ENCODE results near the gene RPS23.

DNA sequence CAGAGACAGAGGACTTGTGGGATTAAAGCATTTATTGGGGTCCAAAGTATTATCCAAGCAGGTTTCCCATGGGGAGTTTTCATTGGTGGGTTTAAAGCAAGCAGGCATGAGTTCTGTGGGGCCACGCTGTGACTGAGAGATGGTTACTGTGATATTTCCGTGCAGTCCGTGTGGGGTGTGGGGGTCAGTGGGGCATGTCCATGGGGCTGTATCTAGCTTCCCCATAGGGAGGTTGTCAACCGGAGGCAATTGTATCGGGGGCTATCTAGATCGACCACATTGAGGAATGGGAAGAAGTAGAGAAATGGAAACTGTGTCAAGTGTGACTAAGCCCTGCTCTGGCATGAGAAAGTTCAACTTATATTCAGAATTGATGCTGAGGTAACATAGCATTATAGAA, 7.1 kb upstream of the RPS23 start:
- TF ChIP-seq CTCF (conservative IDR thresholded peaks at IDR 0.05; ENCODE audit: low read length) (no peak), EZH2phosphoT487 (IDR thresholded peaks at IDR 0.05; ENCODE audit: borderline replicate concordance, low read depth, low read length) (no peak)
